UCSD-AML1 (cell line): ENCODE results near the gene XXYLT1.

Experiments used
- DNase-seq: peaks from one replicate; lab custom pipeline; 2025; ENCODE audit not compliant: unreplicated experiment; lab: John Stamatoyannopoulos, UW

The XXYLT1 gene

GRCh38 chr3:195085356-195086130, 185.4 kb downstream of the XXYLT1 start:
- no peak for DNase-seq

- DNase-seq: no peak
These were observed 186.2 kb downstream of the XXYLT1 start for GRCh38 chr3:195084746-195085145.

- DNase-seq: no peak
These were observed 187.3 kb downstream of the XXYLT1 start for GRCh38 chr3:195083659-195084058.

GRCh38 chr3:195082811-195083210, 188.1 kb downstream of the XXYLT1 start:
- no peak for DNase-seq

GRCh38 chr3:195081242-195081963, 189.6 kb downstream of the XXYLT1 start:
- DNase-seq: no peak

GRCh38 chr3:195080571-195081151, 190.3 kb downstream of the XXYLT1 start:
- DNase-seq: no peak

- no peak for DNase-seq
These were observed 190.8 kb downstream of the XXYLT1 start for GRCh38 chr3:195080125-195080524.

- no peak for DNase-seq
These were observed 191.3 kb downstream of the XXYLT1 start for GRCh38 chr3:195079636-195080035.

GRCh38 chr3:195078891-195079440, 192.0 kb downstream of the XXYLT1 start:
- no peak for DNase-seq

- DNase-seq: no peak
These were observed 193.1 kb downstream of the XXYLT1 start for GRCh38 chr3:195077611-195078540.

GRCh38 chr3:195076981-195077610, 193.9 kb downstream of the XXYLT1 start:
- DNase-seq: no peak

GRCh38 chr3:195075941-195076875, 194.8 kb downstream of the XXYLT1 start:
- no peak for DNase-seq

- DNase-seq: no peak
These were observed 195.6 kb downstream of the XXYLT1 start for GRCh38 chr3:195075199-195075940.

GRCh38 chr3:195073866-195074860, 196.8 kb downstream of the XXYLT1 start:
- no peak for DNase-seq

GRCh38 chr3:195072916-195073564, 197.9 kb downstream of the XXYLT1 start:
- no peak for DNase-seq

- no peak for DNase-seq
These were observed 198.8 kb downstream of the XXYLT1 start for GRCh38 chr3:195071916-195072820.
